Fibroblast of the aortic adventitia (primary cell): ENCODE results near the gene DPEP1. TPM values are rescaled to one million over a fixed set of nuclear protein-coding genes. Genes with fewer than 3 reads are reported as not detected.

Experiments
- DNase-seq: peaks from one replicate; pipeline ENCODE4 v3.0.0-alpha.2; 2010; ENCODE audit warnings: low read depth
- H3K4me3 ChIP-seq: 2 replicates; pipeline ENCODE4 v1.5.1; 2011; ENCODE audit warnings: low read depth, mild to moderate bottlenecking, control low read depth, low read length, moderate library complexity
- CTCF ChIP-seq: IDR thresholded peaks from 2 replicates; pipeline ENCODE4 v1.5.1; 2011; ENCODE audit warnings: mild to moderate bottlenecking, low read length, control low read depth, inconsistent platforms; ENCODE audit not compliant: insufficient read depth
- total RNA-seq: library from RNA; depleted of rRNA; stranded (reverse); fragments of >200 nt; gene quantifications from 2 replicates; pipeline ENCODE4 v1.2.3, GENCODE V29; 2012; ENCODE audit warnings: low replicate concordance

The DPEP1 gene
- total RNA-seq, 1 donor: not detected

- TF ChIP-seq CTCF: no peak
- no peak for DNase-seq
Measured at GRCh38 chr16:89595330-89596060, 17.9 kb upstream of the DPEP1 start.

GRCh38 chr16:89596061-89596689, 17.3 kb upstream of the DPEP1 start:
- H3K4me3 ChIP-seq: no peak overlapping the region
- TF ChIP-seq CTCF: no peak
- no peak for DNase-seq

More at GRCh38 chr16:89595330-89596060, 17.9 kb upstream of the DPEP1 start:
- H3K4me3 ChIP-seq: no peak overlapping the region

GRCh38 chr16:89596957-89597649, 16.3 kb upstream of the DPEP1 start:
- TF ChIP-seq CTCF: no peak
- DNase-seq: no peak
- no peak overlapping the region for H3K4me3 ChIP-seq

GRCh38 chr16:89598199-89598598, 15.2 kb upstream of the DPEP1 start:
- DNase-seq: peak; percentile 37
- no peak for TF ChIP-seq CTCF
- H3K4me3 ChIP-seq: no peak overlapping the region

- TF ChIP-seq CTCF: peak; percentile 35
- DNase-seq: no peak
- H3K4me3 ChIP-seq: no peak overlapping the region
Measured at GRCh38 chr16:89599451-89599858, 14.0 kb upstream of the DPEP1 start.

- no peak for DNase-seq
- TF ChIP-seq CTCF: no peak
Measured at GRCh38 chr16:89599902-89600301, 13.5 kb upstream of the DPEP1 start.

More at GRCh38 chr16:89599902-89600301, 13.5 kb upstream of the DPEP1 start:
- no peak overlapping the region for H3K4me3 ChIP-seq
